Panc1 (cell line): ENCODE measurements around the gene GALNT1. TPM values are rescaled to one million over a fixed set of nuclear protein-coding genes. Genes with fewer than 3 reads are reported as not detected.

Experiments
- ATAC-seq: fragments of 200-7000 bp; cut with Tn5 transposase; 2 replicates; pipeline ENCODE4 v1.9.1; 2020; ENCODE audit warnings: mild to moderate bottlenecking, moderate library complexity
- BruUV-seq: library from RNA; stranded (reverse); fragments of 400-500 nt; replicated peaks from 2 replicates; lab custom pipeline; 2021; lab: Mats Ljungman, UMichigan
- CTCF ChIA-PET: fragments of 300-600 bp; sonication (Branson Sonifier 250); formaldehyde crosslinking; loops from one replicate; lab custom pipeline; 2022; ENCODE audit warnings: antibody characterized with exemption; lab: Charles Lee
- POLR2A ChIA-PET: fragments of 300-600 bp; sonication (Branson Sonifier 250); formaldehyde crosslinking; loops from one replicate; lab custom pipeline; 2022; ENCODE audit warnings: antibody characterized with exemption; lab: Charles Lee
- DNase-seq: peaks from one replicate; pipeline ENCODE4 v3.0.0-alpha.2; 2010; ENCODE audit warnings: low read depth, low spot score
- H3K27ac ChIP-seq: 2 replicates; pipeline ENCODE4 v1.5.1; 2011; ENCODE audit warnings: mild to moderate bottlenecking, low read length, inconsistent platforms
- H3K27me3 ChIP-seq: fragments of 200-500 bp; sonication (Bioruptor generic); 2 replicates; pipeline ENCODE4 v1.6.0; 2014; ENCODE audit warnings: low read length, inconsistent platforms; ENCODE audit not compliant: control insufficient read depth, insufficient read depth
- H3K36me3 ChIP-seq: fragments of 200-500 bp; sonication (Bioruptor generic); 2 replicates; pipeline ENCODE4 v1.5.1; 2014; ENCODE audit warnings: inconsistent platforms, mild to moderate bottlenecking, low read length, moderate library complexity; ENCODE audit not compliant: control insufficient read depth, insufficient read depth
- H3K4me1 ChIP-seq: 2 replicates; pipeline ENCODE4 v1.5.1; 2011; ENCODE audit warnings: inconsistent platforms, mild to moderate bottlenecking, low read length, moderate library complexity; ENCODE audit not compliant: control insufficient read depth, insufficient read depth
- H3K4me3 ChIP-seq, 2 experiments: 2 replicates each; pipeline ENCODE4 v1.5.1; 2011 to 2012; ENCODE audit warnings: low read depth in 2 of 2, low read length in 2 of 2, mild to moderate bottlenecking in 2 of 2, inconsistent platforms in 1 of 2, moderate library complexity in 1 of 2
- H3K9me3 ChIP-seq: fragments of 200-500 bp; sonication (Bioruptor generic); 2 replicates; pipeline ENCODE4 v1.5.1; 2014; ENCODE audit warnings: low read depth, mild to moderate bottlenecking, inconsistent platforms, low read length, moderate library complexity; ENCODE audit not compliant: control insufficient read depth, insufficient read depth
- POLR2AphosphoS5 ChIP-seq: IDR thresholded peaks from 2 replicates; pipeline ENCODE4 v1.6.1; 2012; ENCODE audit warnings: mild to moderate bottlenecking, low read depth, low read length, moderate library complexity
- SIN3A ChIP-seq: IDR thresholded peaks from 2 replicates; pipeline ENCODE4 v1.6.1; 2012; ENCODE audit warnings: low read depth, mild to moderate bottlenecking, low read length, moderate library complexity, borderline replicate concordance; ENCODE audit not compliant: insufficient read depth
- TCF7L2 ChIP-seq: IDR thresholded peaks from 2 replicates; pipeline ENCODE4 v1.6.1; 2011; ENCODE audit warnings: mild to moderate bottlenecking, low read depth, low read length, inconsistent platforms
- in situ Hi-C: cut with HindIII; loops from 2 replicates; pipeline ENCODE4 v1.10.0; 2016; ENCODE audit warnings: low sequenced_read_pairs, low pct_unique_long_range_greater_than_20kb
- intact Hi-C: fragments of 100-400 bp; cut with micrococcal nuclease; formaldehyde crosslinking; loops from one replicate; pipeline ENCODE4 v1.10.0; 2022; ENCODE audit not compliant: unreplicated experiment
- total RNA-seq: library from RNA; stranded (reverse); gene quantifications from one replicate; pipeline ENCODE4 v1.2.1, GENCODE V29; 2021; ENCODE audit not compliant: unreplicated experiment
- TF ChIP-seq, protein P1 (sequence below): fragments of 450-650 bp; IDR thresholded peaks from 2 replicates; pipeline ENCODE4 v1.5.1; 2017; ENCODE audit warnings: mild to moderate bottlenecking
- TF ChIP-seq, protein P2 (sequence below), 2 experiments: IDR thresholded peaks; 2 replicates each; pipeline ENCODE4 v1.6.1; 2011 to 2012; ENCODE audit warnings: low read depth in 2 of 2, control low read depth in 1 of 2, low read length in 1 of 2, mild to moderate bottlenecking in 1 of 2, moderate library complexity in 1 of 2; ENCODE audit not compliant: insufficient read depth in 1 of 2

The GALNT1 gene
- total RNA-seq, 1 experiment from 2014 or later, result 147 TPM

DNA sequence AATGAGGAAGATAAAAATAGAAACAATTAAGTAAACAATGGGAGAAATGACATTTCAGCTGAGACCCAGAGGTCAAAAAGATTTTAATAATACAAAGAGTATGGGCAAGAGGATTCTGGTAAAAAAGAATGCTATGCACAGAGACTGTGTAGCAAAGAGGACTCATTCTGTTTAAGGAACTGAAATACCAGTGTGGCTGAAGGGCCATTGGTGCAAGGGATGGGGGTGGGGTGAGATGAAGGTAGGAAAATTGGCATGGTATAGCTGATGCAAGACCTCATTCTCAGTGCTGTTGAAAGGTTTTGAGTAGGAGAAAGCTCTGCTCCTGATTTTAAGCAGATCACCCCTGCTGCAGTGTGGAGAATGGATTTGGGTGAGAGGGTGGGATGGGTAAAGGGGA is 10.8 kb downstream of the GALNT1 start:
- DNase-seq, result no peak
- Histone ChIP-seq H3K4me1 (peaks cover 3% of the 10 kb centered on the region; the same call in 1 of the 2 replicates), H3K27me3 (no peaks in the 10 kb centered on the region), H3K36me3 (no peaks in the 10 kb centered on the region), H3K4me3 (no peak overlapping the region), H3K27ac (no peak overlapping the region), H3K9me3 (peaks cover 13% of the 10 kb centered on the region; the same call in 1 of the 2 replicates)
- intact Hi-C loops (loop anchor here (10.0 kb wide), 1 partner anchor 53 kb away; no protein-coding TSS in a partner anchor), in situ Hi-C loops (no loop called here)
- TF ChIP-seq, protein P1, sequence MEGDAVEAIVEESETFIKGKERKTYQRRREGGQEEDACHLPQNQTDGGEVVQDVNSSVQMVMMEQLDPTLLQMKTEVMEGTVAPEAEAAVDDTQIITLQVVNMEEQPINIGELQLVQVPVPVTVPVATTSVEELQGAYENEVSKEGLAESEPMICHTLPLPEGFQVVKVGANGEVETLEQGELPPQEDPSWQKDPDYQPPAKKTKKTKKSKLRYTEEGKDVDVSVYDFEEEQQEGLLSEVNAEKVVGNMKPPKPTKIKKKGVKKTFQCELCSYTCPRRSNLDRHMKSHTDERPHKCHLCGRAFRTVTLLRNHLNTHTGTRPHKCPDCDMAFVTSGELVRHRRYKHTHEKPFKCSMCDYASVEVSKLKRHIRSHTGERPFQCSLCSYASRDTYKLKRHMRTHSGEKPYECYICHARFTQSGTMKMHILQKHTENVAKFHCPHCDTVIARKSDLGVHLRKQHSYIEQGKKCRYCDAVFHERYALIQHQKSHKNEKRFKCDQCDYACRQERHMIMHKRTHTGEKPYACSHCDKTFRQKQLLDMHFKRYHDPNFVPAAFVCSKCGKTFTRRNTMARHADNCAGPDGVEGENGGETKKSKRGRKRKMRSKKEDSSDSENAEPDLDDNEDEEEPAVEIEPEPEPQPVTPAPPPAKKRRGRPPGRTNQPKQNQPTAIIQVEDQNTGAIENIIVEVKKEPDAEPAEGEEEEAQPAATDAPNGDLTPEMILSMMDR, result no peak
- TF ChIP-seq, protein P2, sequence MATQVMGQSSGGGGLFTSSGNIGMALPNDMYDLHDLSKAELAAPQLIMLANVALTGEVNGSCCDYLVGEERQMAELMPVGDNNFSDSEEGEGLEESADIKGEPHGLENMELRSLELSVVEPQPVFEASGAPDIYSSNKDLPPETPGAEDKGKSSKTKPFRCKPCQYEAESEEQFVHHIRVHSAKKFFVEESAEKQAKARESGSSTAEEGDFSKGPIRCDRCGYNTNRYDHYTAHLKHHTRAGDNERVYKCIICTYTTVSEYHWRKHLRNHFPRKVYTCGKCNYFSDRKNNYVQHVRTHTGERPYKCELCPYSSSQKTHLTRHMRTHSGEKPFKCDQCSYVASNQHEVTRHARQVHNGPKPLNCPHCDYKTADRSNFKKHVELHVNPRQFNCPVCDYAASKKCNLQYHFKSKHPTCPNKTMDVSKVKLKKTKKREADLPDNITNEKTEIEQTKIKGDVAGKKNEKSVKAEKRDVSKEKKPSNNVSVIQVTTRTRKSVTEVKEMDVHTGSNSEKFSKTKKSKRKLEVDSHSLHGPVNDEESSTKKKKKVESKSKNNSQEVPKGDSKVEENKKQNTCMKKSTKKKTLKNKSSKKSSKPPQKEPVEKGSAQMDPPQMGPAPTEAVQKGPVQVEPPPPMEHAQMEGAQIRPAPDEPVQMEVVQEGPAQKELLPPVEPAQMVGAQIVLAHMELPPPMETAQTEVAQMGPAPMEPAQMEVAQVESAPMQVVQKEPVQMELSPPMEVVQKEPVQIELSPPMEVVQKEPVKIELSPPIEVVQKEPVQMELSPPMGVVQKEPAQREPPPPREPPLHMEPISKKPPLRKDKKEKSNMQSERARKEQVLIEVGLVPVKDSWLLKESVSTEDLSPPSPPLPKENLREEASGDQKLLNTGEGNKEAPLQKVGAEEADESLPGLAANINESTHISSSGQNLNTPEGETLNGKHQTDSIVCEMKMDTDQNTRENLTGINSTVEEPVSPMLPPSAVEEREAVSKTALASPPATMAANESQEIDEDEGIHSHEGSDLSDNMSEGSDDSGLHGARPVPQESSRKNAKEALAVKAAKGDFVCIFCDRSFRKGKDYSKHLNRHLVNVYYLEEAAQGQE (IDR thresholded peaks at IDR 0.05; ENCODE audit: insufficient read depth in 1 of 2, low read depth in 2 of 2, low read length in 1 of 2), result no peak
- TF ChIP-seq POLR2AphosphoS5 (no peak), SIN3A (no peak), TCF7L2 (no peak)
- ATAC-seq, result no peak
- CTCF ChIA-PET, result no interaction called here
- POLR2A ChIA-PET, result no interaction called here
- no TSS peak for BruUV-seq

DNA sequence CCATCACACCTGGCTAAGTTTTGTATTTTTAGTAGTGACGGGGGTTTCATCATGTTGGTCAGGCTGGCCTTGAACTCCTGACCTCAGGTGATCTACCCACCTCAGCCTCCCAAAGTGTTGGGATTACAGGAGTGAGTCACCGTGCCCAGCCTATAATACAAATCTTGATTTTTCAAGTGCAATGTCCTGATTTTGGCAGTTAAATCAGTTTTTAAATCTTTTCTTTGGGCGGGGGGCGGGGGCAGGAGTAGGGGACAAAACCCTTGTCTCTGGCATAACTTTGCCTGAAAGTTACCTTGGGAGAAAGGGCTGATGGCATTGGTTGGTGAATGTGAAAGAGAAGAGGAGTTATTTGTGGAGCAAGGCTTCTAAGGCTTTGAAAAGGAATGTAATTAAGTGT is 12.3 kb downstream of the GALNT1 start:
- Histone ChIP-seq H3K27me3 (no peaks in the 10 kb centered on the region), H3K27ac (no peak overlapping the region), H3K4me3 (no peak overlapping the region), H3K36me3 (no peaks in the 10 kb centered on the region), H3K9me3 (peaks cover 4% of the 10 kb centered on the region; the same call in 1 of the 2 replicates), H3K4me1 (peaks cover 3% of the 10 kb centered on the region; the same call in 1 of the 2 replicates)
- intact Hi-C loops (loop anchor here (10.0 kb wide), 1 partner anchor 51 kb away; no protein-coding TSS in a partner anchor), in situ Hi-C loops (no loop called here)
- no TSS peak for BruUV-seq
- CTCF ChIA-PET, result no interaction called here
- TF ChIP-seq, protein P2 (IDR thresholded peaks at IDR 0.05; ENCODE audit: insufficient read depth in 1 of 2, low read depth in 2 of 2, low read length in 1 of 2), result no peak
- TF ChIP-seq, protein P1, result no peak
- TF ChIP-seq SIN3A (no peak), TCF7L2 (no peak), POLR2AphosphoS5 (no peak)
- no peak for DNase-seq
- ATAC-seq, result no peak
- POLR2A ChIA-PET, result no interaction called here
